GM10266 (cell line): ENCODE data around the gene NKAIN1.
"Not testable (repeated sequence)": the region's sequence is repeated elsewhere in the genome, so short reads cannot be mapped to it uniquely, and the experiment has no call there.

Source experiments
- DNase-seq: peaks from one replicate; pipeline ENCODE4 v3.0.0; 2012; ENCODE audit errors: extremely low spot score
- CTCF ChIP-seq: IDR thresholded peaks from 2 replicates; pipeline ENCODE4 v1.5.1; 2012; ENCODE audit warnings: mild to moderate bottlenecking, low read depth; ENCODE audit not compliant: control insufficient read depth, insufficient read depth; ENCODE audit errors: missing control alignments

The NKAIN1 gene

GRCh38 chr1:31239653-31240241 is at the start of gene NKAIN1:
Gene NKAIN1 (minus strand): TSS chr1:31239887. CDS start chr1:31239547, 340 bp downstream.
- no peak for TF ChIP-seq CTCF
- DNase-seq, result no peak

GRCh38 chr1:31289021-31289420 is 49.3 kb upstream of the NKAIN1 start:
- no peak for DNase-seq
- TF ChIP-seq CTCF, result no peak

- not testable (repeated sequence) for DNase-seq
Observed at GRCh38 chr1:31287791-31288190, 48.1 kb upstream of the NKAIN1 start.

GRCh38 chr1:31282426-31282825 is 42.7 kb upstream of the NKAIN1 start:
- DNase-seq, result not testable (repeated sequence)

GRCh38 chr1:31273619-31274018 is 33.9 kb upstream of the NKAIN1 start:
- no peak for TF ChIP-seq CTCF
- no peak for DNase-seq

- DNase-seq, result no peak
- TF ChIP-seq CTCF, result no peak
Observed at GRCh38 chr1:31272369-31272768, 32.7 kb upstream of the NKAIN1 start.

GRCh38 chr1:31266547-31266946 is 26.9 kb upstream of the NKAIN1 start:
- no peak for TF ChIP-seq CTCF
- no peak for DNase-seq

- no peak for TF ChIP-seq CTCF
- no peak for DNase-seq
Observed at GRCh38 chr1:31264790-31265386, 25.2 kb upstream of the NKAIN1 start.
